ENCODE measurements around the gene DEGS2.
A peak's percentile ranks its signal among the peaks of the same experiment; 100 is the strongest.
"Not testable (repeated sequence)": the region's sequence is repeated elsewhere in the genome, so short reads cannot be mapped to it uniquely, and the experiment has no call there.

The DEGS2 gene

GRCh38 chr14:100159094-100159864 lies at the start of gene DEGS2:
Gene DEGS2, minus strand, starts transcription at chr14:100159645. Its CDS starts 58 bp downstream, at chr14:100159587.
- peak; percentile 15 for DNase-seq (ENCODE audit: low spot score)
- H3K4me1 Mint-ChIP-seq (ENCODE audit: low read depth) = no peaks in the 10 kb centered on the region
- no peak within 1 kb of the TSS for H3K27ac Mint-ChIP-seq
- H3K4me3 Mint-ChIP-seq = peak within 1 kb of the TSS; percentile 54
- H3K27me3 Mint-ChIP-seq (ENCODE audit: low read depth) = peaks cover 39% of the 10 kb centered on the region
- H3K36me3 Mint-ChIP-seq (ENCODE audit: low read depth) = peaks cover 4% of the 10 kb centered on the region
- H3K9me3 Mint-ChIP-seq = peaks cover 6% of the 10 kb centered on the region

- not testable (repeated sequence) for H3K27ac Mint-ChIP-seq; H3K27me3 Mint-ChIP-seq (ENCODE audit: low read depth); DNase-seq (ENCODE audit: low spot score); H3K4me1 Mint-ChIP-seq (ENCODE audit: low read depth); H3K9me3 Mint-ChIP-seq; H3K36me3 Mint-ChIP-seq (ENCODE audit: low read depth); H3K4me3 Mint-ChIP-seq
These were observed 48.7 kb upstream of the DEGS2 start for GRCh38 chr14:100208136-100208535.

- H3K4me1 Mint-ChIP-seq (ENCODE audit: low read depth); DNase-seq (ENCODE audit: low spot score); H3K27me3 Mint-ChIP-seq (ENCODE audit: low read depth); H3K36me3 Mint-ChIP-seq (ENCODE audit: low read depth); H3K9me3 Mint-ChIP-seq; H3K27ac Mint-ChIP-seq; H3K4me3 Mint-ChIP-seq: not testable (repeated sequence)
These were observed 48.1 kb upstream of the DEGS2 start for GRCh38 chr14:100207588-100207987.

GRCh38 chr14:100204835-100205167 lies 45.4 kb upstream of the DEGS2 start:
- not testable (repeated sequence) for H3K27ac Mint-ChIP-seq; DNase-seq (ENCODE audit: low spot score); H3K9me3 Mint-ChIP-seq; H3K27me3 Mint-ChIP-seq (ENCODE audit: low read depth); H3K4me3 Mint-ChIP-seq; H3K4me1 Mint-ChIP-seq (ENCODE audit: low read depth); H3K36me3 Mint-ChIP-seq (ENCODE audit: low read depth)

- no peaks in the 10 kb centered on the region for H3K27me3 Mint-ChIP-seq (ENCODE audit: low read depth)
- H3K36me3 Mint-ChIP-seq (ENCODE audit: low read depth) = no peaks in the 10 kb centered on the region
- no peak overlapping the region for H3K27ac Mint-ChIP-seq
- no peaks in the 10 kb centered on the region for H3K9me3 Mint-ChIP-seq
- no peak for DNase-seq (ENCODE audit: low spot score)
- H3K4me1 Mint-ChIP-seq (ENCODE audit: low read depth) = no peaks in the 10 kb centered on the region
- H3K4me3 Mint-ChIP-seq = no peak overlapping the region
These were observed 44.8 kb upstream of the DEGS2 start for GRCh38 chr14:100203962-100204834.

- Mint-ChIP-seq H3K4me3 (no peak overlapping the region), H3K36me3 (ENCODE audit: low read depth) (no peaks in the 10 kb centered on the region), H3K27ac (no peak overlapping the region), H3K9me3 (no peaks in the 10 kb centered on the region), H3K4me1 (ENCODE audit: low read depth) (no peaks in the 10 kb centered on the region), H3K27me3 (ENCODE audit: low read depth) (no peaks in the 10 kb centered on the region)
- no peak for DNase-seq (ENCODE audit: low spot score)
These were observed 43.7 kb upstream of the DEGS2 start for GRCh38 chr14:100203146-100203545.

GRCh38 chr14:100202712-100203111 lies 43.3 kb upstream of the DEGS2 start:
- Mint-ChIP-seq H3K9me3 (no peaks in the 10 kb centered on the region), H3K27ac (no peak overlapping the region), H3K4me3 (no peak overlapping the region), H3K36me3 (ENCODE audit: low read depth) (no peaks in the 10 kb centered on the region), H3K4me1 (ENCODE audit: low read depth) (no peaks in the 10 kb centered on the region), H3K27me3 (ENCODE audit: low read depth) (no peaks in the 10 kb centered on the region)
- DNase-seq (ENCODE audit: low spot score) = no peak

GRCh38 chr14:100201701-100202100 lies 42.3 kb upstream of the DEGS2 start:
- H3K27me3 Mint-ChIP-seq (ENCODE audit: low read depth) = no peaks in the 10 kb centered on the region
- no peak for DNase-seq (ENCODE audit: low spot score)
- no peaks in the 10 kb centered on the region for H3K9me3 Mint-ChIP-seq
- H3K36me3 Mint-ChIP-seq (ENCODE audit: low read depth) = no peaks in the 10 kb centered on the region
- H3K4me1 Mint-ChIP-seq (ENCODE audit: low read depth) = no peaks in the 10 kb centered on the region
- no peak overlapping the region for H3K4me3 Mint-ChIP-seq
- no peak overlapping the region for H3K27ac Mint-ChIP-seq

GRCh38 chr14:100200311-100200710 lies 40.9 kb upstream of the DEGS2 start:
- Mint-ChIP-seq H3K27ac (no peak overlapping the region), H3K4me1 (ENCODE audit: low read depth) (no peaks in the 10 kb centered on the region), H3K9me3 (no peaks in the 10 kb centered on the region), H3K36me3 (ENCODE audit: low read depth) (no peaks in the 10 kb centered on the region), H3K4me3 (no peak overlapping the region), H3K27me3 (ENCODE audit: low read depth) (no peaks in the 10 kb centered on the region)
- no peak for DNase-seq (ENCODE audit: low spot score)

GRCh38 chr14:100199240-100199860 lies 39.9 kb upstream of the DEGS2 start:
- no peaks in the 10 kb centered on the region for H3K4me1 Mint-ChIP-seq (ENCODE audit: low read depth)
- H3K27me3 Mint-ChIP-seq (ENCODE audit: low read depth) = no peaks in the 10 kb centered on the region
- H3K36me3 Mint-ChIP-seq (ENCODE audit: low read depth) = no peaks in the 10 kb centered on the region
- H3K9me3 Mint-ChIP-seq = no peaks in the 10 kb centered on the region
- H3K27ac Mint-ChIP-seq = no peak overlapping the region
- no peak overlapping the region for H3K4me3 Mint-ChIP-seq
- no peak for DNase-seq (ENCODE audit: low spot score)

- H3K4me1 Mint-ChIP-seq (ENCODE audit: low read depth) = peaks cover 10% of the 10 kb centered on the region
- H3K27me3 Mint-ChIP-seq (ENCODE audit: low read depth) = no peaks in the 10 kb centered on the region
- peak overlapping the region; percentile 66 for H3K4me3 Mint-ChIP-seq
- no peaks in the 10 kb centered on the region for H3K36me3 Mint-ChIP-seq (ENCODE audit: low read depth)
- DNase-seq (ENCODE audit: low spot score) = no peak
- no peaks in the 10 kb centered on the region for H3K9me3 Mint-ChIP-seq
- H3K27ac Mint-ChIP-seq = peak overlapping the region; percentile 90
These were observed 34.2 kb upstream of the DEGS2 start for GRCh38 chr14:100193417-100194357.

- Mint-ChIP-seq H3K4me3 (peak overlapping the region; percentile 66), H3K27me3 (ENCODE audit: low read depth) (no peaks in the 10 kb centered on the region), H3K4me1 (ENCODE audit: low read depth) (peaks cover 10% of the 10 kb centered on the region), H3K9me3 (no peaks in the 10 kb centered on the region), H3K27ac (peak overlapping the region; percentile 90), H3K36me3 (ENCODE audit: low read depth) (no peaks in the 10 kb centered on the region)
- peak; percentile 100 for DNase-seq (ENCODE audit: low spot score)
These were observed 33.4 kb upstream of the DEGS2 start for GRCh38 chr14:100192672-100193416.

GRCh38 chr14:100192250-100192671 lies 32.8 kb upstream of the DEGS2 start:
- no peaks in the 10 kb centered on the region for H3K9me3 Mint-ChIP-seq
- DNase-seq (ENCODE audit: low spot score) = no peak
- H3K4me1 Mint-ChIP-seq (ENCODE audit: low read depth) = peaks cover 10% of the 10 kb centered on the region
- H3K36me3 Mint-ChIP-seq (ENCODE audit: low read depth) = no peaks in the 10 kb centered on the region
- H3K27ac Mint-ChIP-seq = peak overlapping the region; percentile 90
- H3K4me3 Mint-ChIP-seq = peak overlapping the region; percentile 66
- H3K27me3 Mint-ChIP-seq (ENCODE audit: low read depth) = no peaks in the 10 kb centered on the region
